ENCODE measurements around the gene ADH1A.

- no peak for TF ChIP-seq POLR2A (IDR thresholded peaks at IDR 0.05)
- TF ChIP-seq, protein P1, sequence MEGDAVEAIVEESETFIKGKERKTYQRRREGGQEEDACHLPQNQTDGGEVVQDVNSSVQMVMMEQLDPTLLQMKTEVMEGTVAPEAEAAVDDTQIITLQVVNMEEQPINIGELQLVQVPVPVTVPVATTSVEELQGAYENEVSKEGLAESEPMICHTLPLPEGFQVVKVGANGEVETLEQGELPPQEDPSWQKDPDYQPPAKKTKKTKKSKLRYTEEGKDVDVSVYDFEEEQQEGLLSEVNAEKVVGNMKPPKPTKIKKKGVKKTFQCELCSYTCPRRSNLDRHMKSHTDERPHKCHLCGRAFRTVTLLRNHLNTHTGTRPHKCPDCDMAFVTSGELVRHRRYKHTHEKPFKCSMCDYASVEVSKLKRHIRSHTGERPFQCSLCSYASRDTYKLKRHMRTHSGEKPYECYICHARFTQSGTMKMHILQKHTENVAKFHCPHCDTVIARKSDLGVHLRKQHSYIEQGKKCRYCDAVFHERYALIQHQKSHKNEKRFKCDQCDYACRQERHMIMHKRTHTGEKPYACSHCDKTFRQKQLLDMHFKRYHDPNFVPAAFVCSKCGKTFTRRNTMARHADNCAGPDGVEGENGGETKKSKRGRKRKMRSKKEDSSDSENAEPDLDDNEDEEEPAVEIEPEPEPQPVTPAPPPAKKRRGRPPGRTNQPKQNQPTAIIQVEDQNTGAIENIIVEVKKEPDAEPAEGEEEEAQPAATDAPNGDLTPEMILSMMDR (IDR thresholded peaks at IDR 0.05): no peak
These were observed 25.9 kb downstream of the ADH1A start for GRCh38 chr4:99264927-99265326.
